Immature natural killer cell (primary cell): Measurements from ENCODE around the gene MFAP4. TPM values are rescaled to one million over a fixed set of nuclear protein-coding genes. Genes with fewer than 3 reads are reported as not detected.

ENCODE experiments used
- polyA plus RNA-seq, 3 donors: library from polyadenylated mRNA; unstranded; fragments of 300-500 nt; fragmentation: Illumina TruSeq; gene quantifications; one replicate each; pipeline ENCODE4 v1.2.3, GENCODE V29; 2021

Gene MFAP4
- polyA plus RNA-seq, 3 donors from 2014 or later: 0.18 TPM; not detected in 2

Other genes starting within 250 kb of the MFAP4 start
- 1 to 10 TPM in 1 of 3 donors, under 1 TPM in 1, not detected in 1; 0.84 to 8.1 TPM for gene EPN2, start 149.8 kb downstream of the MFAP4 start, polyA plus RNA-seq
- gene B9D1, start 24.5 kb downstream of the MFAP4 start, polyA plus RNA-seq: 1 to 10 TPM; 2.5 to 4.4 (median 2.5) TPM
- gene MAPK7, start 8.7 kb downstream of the MFAP4 start, polyA plus RNA-seq: 10 to 100 TPM in 1 of 3 donors, 1 to 10 TPM in 2; 3.4 to 23.0 (median 7.3) TPM
- not detected for gene RNF112, start 24.0 kb upstream of the MFAP4 start, polyA plus RNA-seq
- gene SLC47A1, start 146.7 kb upstream of the MFAP4 start, polyA plus RNA-seq: under 1 TPM in 1 of 3 donors, not detected in 2; 0.14 TPM